HepG2 (cell line): Measurements from ENCODE around the gene PTPRQ. TPM values are rescaled to one million over a fixed set of nuclear protein-coding genes. Genes with fewer than 3 reads are reported as not detected.
A peak's percentile ranks its signal among the peaks of the same experiment; 100 is the strongest.

ENCODE experiments used
- ATAC-seq: fragments of 200-7000 bp; cut with Tn5 transposase; 3 replicates; pipeline ENCODE4 v1.9.1; 2020; ENCODE audit warnings: mild to moderate bottlenecking, moderate library complexity
- Bru-seq: library from RNA; stranded (reverse); fragments of 400-500 nt; gene quantifications from one replicate; lab custom pipeline; 2021; lab: Mats Ljungman, UMichigan
- BruChase-seq, 2 experiments: library from RNA; stranded (reverse); fragments of 400-500 nt; gene quantifications; one replicate each; lab custom pipeline; 2021; lab: Mats Ljungman, UMichigan
- BruUV-seq: library from RNA; stranded (reverse); fragments of 400-500 nt; replicated peaks from 2 replicates; lab custom pipeline; 2021; lab: Mats Ljungman, UMichigan
- CTCF ChIA-PET: fragments of 300-600 bp; formaldehyde crosslinking; extraction: SDS; loops from one replicate; lab custom pipeline; 2021; ENCODE audit warnings: low total read pairs, inconsistent platforms, low intra/inter-chr PET ratio; lab: Yijun Ruan, JAX
- POLR2A ChIA-PET: fragments of 350-600 bp; sonication (Branson Sonifier 250); formaldehyde crosslinking; loops from one replicate; lab custom pipeline; 2020; ENCODE audit warnings: antibody characterized with exemption, inconsistent platforms; lab: Yijun Ruan, JAX
- DNase-seq: peaks from one replicate; pipeline ENCODE4 v3.0.0-alpha.2; 2015; ENCODE audit warnings: low spot score
- FAIRE-seq: peaks from 3 replicates; lab custom pipeline; 2011; peaks lifted over from hg19 to GRCh38; lab: Jason Lieb, UNC
- H2AFZ ChIP-seq: one replicate; pipeline ENCODE4 v1.6.1; 2011; ENCODE audit warnings: low read length, inconsistent platforms
- H3K27ac ChIP-seq: fragments of 300-600 bp; 3 replicates; pipeline ENCODE4 v1.8.0; 2011; ENCODE audit warnings: mixed run types, mild to moderate bottlenecking, mixed read lengths, low read length, inconsistent platforms; ENCODE audit not compliant: insufficient read depth; ENCODE audit errors: extremely low read length
- H3K27me3 ChIP-seq, 2 experiments: fragments of 200-600 bp in 1 of 2; 2 replicates in 1 of 2; 3 replicates in 1 of 2; pipeline versions ENCODE4 v1.6.0 to v1.8.0; 2011; ENCODE audit warnings: low read length in 2 of 2, mild to moderate bottlenecking in 2 of 2, moderate library complexity in 2 of 2, inconsistent platforms in 1 of 2; ENCODE audit not compliant: insufficient read depth in 2 of 2, control insufficient read depth in 1 of 2
- H3K36me3 ChIP-seq, 2 experiments: fragments of 200-600 bp in 1 of 2; replicated peaks in 1 of 2; 2 replicates in 1 of 2; 3 replicates in 1 of 2; pipeline versions ENCODE4 v1.5.1 to v1.8.0; 2011; ENCODE audit warnings: low read length in 2 of 2, inconsistent platforms in 1 of 2; ENCODE audit not compliant: insufficient read depth in 2 of 2, control insufficient read depth in 1 of 2
- H3K4me1 ChIP-seq: 2 replicates; pipeline ENCODE4 v1.5.1; 2012; ENCODE audit warnings: low read length, inconsistent platforms; ENCODE audit not compliant: insufficient read depth
- H3K4me2 ChIP-seq: 2 replicates; pipeline ENCODE4 v1.6.0; 2011; ENCODE audit warnings: low read depth, low read length, inconsistent platforms
- H3K4me3 ChIP-seq, 3 experiments: fragments of 200-600 bp in 1 of 3; sonication (generic), shearing (Covaris generic) in 1 of 3; replicated peaks in 1 of 3; 2 replicates each; pipeline ENCODE4 v1.5.1; 2011 to 2016; ENCODE audit warnings: low read length in 3 of 3, inconsistent platforms in 2 of 3, low read depth in 2 of 3, mild to moderate bottlenecking in 2 of 3, control low read depth in 1 of 3, mixed read lengths in 1 of 3; ENCODE audit not compliant: insufficient read depth in 1 of 3
- H3K79me2 ChIP-seq: one replicate; pipeline ENCODE4 v1.6.1; 2011; ENCODE audit warnings: low read length, inconsistent platforms; ENCODE audit not compliant: insufficient read depth
- H3K9ac ChIP-seq: 2 replicates; pipeline ENCODE4 v1.6.0; 2011; ENCODE audit warnings: mild to moderate bottlenecking, low read depth, low read length, inconsistent platforms; ENCODE audit not compliant: insufficient read depth
- H3K9me3 ChIP-seq: 2 replicates; pipeline ENCODE4 v1.5.1; 2012; ENCODE audit warnings: mild to moderate bottlenecking, low read length
- H4K20me1 ChIP-seq: 2 replicates; pipeline ENCODE4 v1.6.0; 2011; ENCODE audit warnings: inconsistent platforms, mild to moderate bottlenecking, low read length, moderate library complexity; ENCODE audit not compliant: insufficient read depth
- ASH2L ChIP-seq: fragments of 300-600, 200-600 bp; sonication (generic); IDR thresholded peaks from 2 replicates; pipeline ENCODE4 v1.7.0; 2017; ENCODE audit warnings: low read depth, mild to moderate bottlenecking, moderate library complexity, mixed read lengths, low read length; ENCODE audit not compliant: insufficient read length
- DMAP1 ChIP-seq: IDR thresholded peaks from 2 replicates; pipeline ENCODE4 v1.6.1; 2016
- GFI1 ChIP-seq: sonication (generic); formaldehyde crosslinking; IDR thresholded peaks from 2 replicates; pipeline ENCODE4 v1.5.0; 2020; ENCODE audit warnings: missing genetic modification reagents, mild to moderate bottlenecking, borderline replicate concordance
- HHEX ChIP-seq: IDR thresholded peaks from 2 replicates; pipeline ENCODE4 v1.6.1; 2016; ENCODE audit warnings: control low read depth
- KLF15 ChIP-seq: sonication (generic); formaldehyde crosslinking; IDR thresholded peaks from 2 replicates; pipeline ENCODE4 v1.8.1; 2023; ENCODE audit warnings: borderline replicate concordance, mild to moderate bottlenecking, inconsistent platforms, missing genetic modification reagents, mixed read lengths
- MXI1 ChIP-seq: IDR thresholded peaks from 3 replicates; pipeline ENCODE4 v1.6.1; 2012; ENCODE audit warnings: low read depth, low read length, inconsistent platforms, borderline replicate concordance
- NFYB ChIP-seq: sonication (generic); formaldehyde crosslinking; IDR thresholded peaks from 2 replicates; pipeline ENCODE4 v1.4.0; 2020; ENCODE audit warnings: missing genetic modification reagents
- U2AF1 ChIP-seq: fragments of 200-400 bp; formaldehyde crosslinking; optimal IDR thresholded peaks from 2 replicates; pipeline ENCODE3; 2017; ENCODE audit warnings: mild to moderate bottlenecking, low read depth, low read length
- ZBTB38 ChIP-seq: sonication (generic); formaldehyde crosslinking; IDR thresholded peaks from 2 replicates; pipeline ENCODE4 v1.5.1; 2020; ENCODE audit warnings: mild to moderate bottlenecking, missing genetic modification reagents
- ZNF577 ChIP-seq: sonication (generic); formaldehyde crosslinking; IDR thresholded peaks from 2 replicates; pipeline ENCODE4 v1.4.0; 2020; ENCODE audit warnings: mild to moderate bottlenecking, low read depth, missing genetic modification reagents, borderline replicate concordance
- ZNF674 ChIP-seq: sonication (generic); formaldehyde crosslinking; IDR thresholded peaks from 2 replicates; pipeline ENCODE4 v1.5.0; 2020; ENCODE audit warnings: low read depth, mild to moderate bottlenecking, missing genetic modification reagents
- ZNF761 ChIP-seq: sonication (generic); formaldehyde crosslinking; conservative IDR thresholded peaks from 2 replicates; pipeline ENCODE4 v1.4.0; 2020; ENCODE audit warnings: mild to moderate bottlenecking, missing genetic modification reagents
- ZSCAN22 ChIP-seq: sonication (generic); formaldehyde crosslinking; IDR thresholded peaks from 2 replicates; pipeline ENCODE4 v1.4.0; 2020; ENCODE audit warnings: mild to moderate bottlenecking, missing genetic modification reagents
- ZZZ3 ChIP-seq: sonication (generic); formaldehyde crosslinking; IDR thresholded peaks from 2 replicates; pipeline ENCODE4 v1.4.0; 2020; ENCODE audit warnings: missing genetic modification reagents, mild to moderate bottlenecking, borderline replicate concordance
- WGBS: methylation state at CpG from one replicate; pipeline ENCODE4 v1.1.6; 2017; ENCODE audit warnings: low lambda C conversion rate; 5-methylcytosine and 5-hydroxymethylcytosine counted together
- in situ Hi-C: cut with HindIII; loops from 2 replicates; pipeline ENCODE4 v1.10.0; 2017; ENCODE audit warnings: low pct_unique_long_range_greater_than_20kb; ENCODE audit not compliant: extremely low pct_ligation_motif_present
- intact Hi-C: fragments of 100-400 bp; cut with micrococcal nuclease; formaldehyde crosslinking; loops from one replicate; pipeline ENCODE4 v1.10.0; 2022; ENCODE audit not compliant: unreplicated experiment
- long read RNA-seq, 2 experiments: library from RNA in 1 of 2; library from polyadenylated mRNA in 1 of 2; stranded (forward) in 1 of 2; unstranded in 1 of 2; transcript quantifications; one replicate each; pipeline ENCODE4 v2.0.0, GENCODE V29; 2019 to 2022
- polyA minus RNA-seq, 3 experiments: library from RNA; depleted of rRNA, polyadenylated mRNA; stranded (reverse); fragments of >200 nt; gene quantifications; 2 replicates each; pipeline ENCODE4 v1.2.3, GENCODE V29; 2011; ENCODE audit warnings: low replicate concordance in 1 of 3
- polyA plus RNA-seq, 8 experiments: library from polyadenylated mRNA; depleted of rRNA in 3 of 8; stranded (reverse) in 7 of 8; unstranded in 1 of 8; fragments of >200 nt; fragmentation: Illumina TruSeq in 4 of 8; extraction: Trizol in 4 of 8; gene quantifications; 2 replicates each; pipeline versions ENCODE4 v1.2.1 to v1.2.3, GENCODE V29; 2011 to 2016; ENCODE audit warnings: low read depth in 4 of 8, missing spikeins in 1 of 8, mixed read lengths in 1 of 8; ENCODE audit not compliant: insufficient read depth in 1 of 8
- total RNA-seq, 5 experiments: library from RNA; depleted of rRNA; stranded (reverse); fragments of >200 nt; fragmentation: Illumina TruSeq; extraction: Trizol; gene quantifications; 2 replicates each; pipeline ENCODE4 v1.2.3, GENCODE V29; 2016; ENCODE audit warnings: low read depth in 1 of 5
- TF ChIP-seq, protein P1 (sequence below): sonication (generic); formaldehyde crosslinking; IDR thresholded peaks from 2 replicates; pipeline ENCODE4 v1.8.1; 2023; ENCODE audit warnings: missing genetic modification reagents, mild to moderate bottlenecking, borderline replicate concordance

PTPRQ gene, protein sequence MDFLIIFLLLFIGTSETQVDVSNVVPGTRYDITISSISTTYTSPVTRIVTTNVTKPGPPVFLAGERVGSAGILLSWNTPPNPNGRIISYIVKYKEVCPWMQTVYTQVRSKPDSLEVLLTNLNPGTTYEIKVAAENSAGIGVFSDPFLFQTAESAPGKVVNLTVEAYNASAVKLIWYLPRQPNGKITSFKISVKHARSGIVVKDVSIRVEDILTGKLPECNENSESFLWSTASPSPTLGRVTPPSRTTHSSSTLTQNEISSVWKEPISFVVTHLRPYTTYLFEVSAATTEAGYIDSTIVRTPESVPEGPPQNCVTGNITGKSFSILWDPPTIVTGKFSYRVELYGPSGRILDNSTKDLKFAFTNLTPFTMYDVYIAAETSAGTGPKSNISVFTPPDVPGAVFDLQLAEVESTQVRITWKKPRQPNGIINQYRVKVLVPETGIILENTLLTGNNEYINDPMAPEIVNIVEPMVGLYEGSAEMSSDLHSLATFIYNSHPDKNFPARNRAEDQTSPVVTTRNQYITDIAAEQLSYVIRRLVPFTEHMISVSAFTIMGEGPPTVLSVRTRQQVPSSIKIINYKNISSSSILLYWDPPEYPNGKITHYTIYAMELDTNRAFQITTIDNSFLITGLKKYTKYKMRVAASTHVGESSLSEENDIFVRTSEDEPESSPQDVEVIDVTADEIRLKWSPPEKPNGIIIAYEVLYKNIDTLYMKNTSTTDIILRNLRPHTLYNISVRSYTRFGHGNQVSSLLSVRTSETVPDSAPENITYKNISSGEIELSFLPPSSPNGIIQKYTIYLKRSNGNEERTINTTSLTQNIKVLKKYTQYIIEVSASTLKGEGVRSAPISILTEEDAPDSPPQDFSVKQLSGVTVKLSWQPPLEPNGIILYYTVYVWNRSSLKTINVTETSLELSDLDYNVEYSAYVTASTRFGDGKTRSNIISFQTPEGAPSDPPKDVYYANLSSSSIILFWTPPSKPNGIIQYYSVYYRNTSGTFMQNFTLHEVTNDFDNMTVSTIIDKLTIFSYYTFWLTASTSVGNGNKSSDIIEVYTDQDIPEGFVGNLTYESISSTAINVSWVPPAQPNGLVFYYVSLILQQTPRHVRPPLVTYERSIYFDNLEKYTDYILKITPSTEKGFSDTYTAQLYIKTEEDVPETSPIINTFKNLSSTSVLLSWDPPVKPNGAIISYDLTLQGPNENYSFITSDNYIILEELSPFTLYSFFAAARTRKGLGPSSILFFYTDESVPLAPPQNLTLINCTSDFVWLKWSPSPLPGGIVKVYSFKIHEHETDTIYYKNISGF (N-terminal part only)
- total RNA-seq (2016; rRNA removed; fragmentation: Illumina TruSeq; extraction: Trizol) (not detected in 2 replicates), polyA plus RNA-seq (2011; rRNA removed) (not detected in 2 replicates), polyA minus RNA-seq (2011; rRNA and poly(A)+ RNA removed; ENCODE audit: low replicate concordance) (not detected in 2 replicates), Bru-seq, nascent RNA (percentile 0 among the genes with signal in this experiment), BruChase-seq, experiment 1, labeled RNA remaining after a 6-hour chase (percentile 0 among the genes with signal in this experiment), BruChase-seq, experiment 2, labeled RNA remaining after a 2-hour chase (percentile 1 among the genes with signal in this experiment)
- total RNA-seq (2016; cell fraction: cytosol; rRNA removed; fragmentation: Illumina TruSeq; extraction: Trizol; ENCODE audit: low read depth), result not detected in 2 replicates
- not detected in 2 replicates for total RNA-seq (2016; cell fraction: insoluble cytoplasmic fraction; rRNA removed; fragmentation: Illumina TruSeq; extraction: Trizol)
- total RNA-seq (2016; cell fraction: membrane; rRNA removed; fragmentation: Illumina TruSeq; extraction: Trizol), result not detected in 2 replicates
- not detected in 2 replicates for total RNA-seq (2016; cell fraction: nucleus; rRNA removed; fragmentation: Illumina TruSeq; extraction: Trizol)
- polyA plus RNA-seq (2011; cell fraction: cytosol; rRNA removed), result not detected in 2 replicates
- polyA plus RNA-seq (2011; cell fraction: nucleus; rRNA removed), result not detected in 2 replicates
- not detected in 2 replicates for polyA plus RNA-seq (2012)
- not detected in 2 replicates for polyA plus RNA-seq (2016; cell fraction: cytosol; fragmentation: Illumina TruSeq; extraction: Trizol; ENCODE audit: low read depth)
- not detected in 2 replicates for polyA plus RNA-seq (2016; cell fraction: insoluble cytoplasmic fraction; fragmentation: Illumina TruSeq; extraction: Trizol; ENCODE audit: low read depth)
- polyA plus RNA-seq (2016; cell fraction: membrane; fragmentation: Illumina TruSeq; extraction: Trizol; ENCODE audit: low read depth), result not detected in 2 replicates
- polyA plus RNA-seq (2016; cell fraction: nucleus; fragmentation: Illumina TruSeq; extraction: Trizol; ENCODE audit: insufficient read depth, low read depth), result not detected in 2 replicates
- polyA minus RNA-seq (2011; cell fraction: cytosol; rRNA and poly(A)+ RNA removed), result not detected in 2 replicates
- polyA minus RNA-seq (2011; cell fraction: nucleus; rRNA and poly(A)+ RNA removed), result not detected in 2 replicates
- long read RNA-seq, experiment 1, result 0 reads
- long read RNA-seq, experiment 2, result 0 reads

DNA sequence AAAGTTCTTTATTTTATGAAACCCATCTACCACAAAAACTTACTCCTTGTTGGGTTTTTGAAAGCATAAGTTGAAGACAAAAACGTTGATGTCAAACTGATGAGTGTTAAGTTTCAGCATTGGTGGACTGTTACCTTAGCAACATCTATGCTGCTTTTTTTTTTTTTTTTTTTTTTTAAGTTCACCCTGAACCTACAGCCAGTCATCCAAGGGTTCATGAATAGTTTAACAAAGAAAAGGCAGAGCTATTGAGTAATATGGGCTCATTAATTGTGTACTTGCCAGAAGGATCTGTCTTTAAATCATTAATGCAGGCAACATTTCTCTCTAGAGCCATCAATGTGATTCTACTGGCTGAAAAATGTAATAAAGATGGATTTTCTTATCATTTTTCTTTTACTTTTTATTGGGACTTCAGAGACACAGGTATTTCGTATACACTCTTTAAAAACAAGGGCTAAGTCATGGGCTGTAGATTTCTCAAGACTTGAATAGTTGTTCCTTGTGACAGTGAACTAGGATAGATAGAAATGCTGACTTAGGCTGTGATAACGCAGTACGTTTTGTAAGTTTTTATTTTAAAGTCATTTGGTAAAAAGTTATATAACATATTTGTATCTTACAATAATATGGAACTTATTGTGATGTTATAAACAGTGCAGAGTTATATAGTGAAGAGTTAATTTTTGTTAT, at the start of gene PTPRQ:
Gene PTPRQ, plus strand, starts transcription at position 262 of the 693 bp plus-strand sequence. Its CDS starts 111 bp downstream, at position 373.
- Histone ChIP-seq H3K4me2 (no peak within 1 kb of the TSS), H2AFZ (no peak within 1 kb of the TSS), H3K4me1 (no peaks in the 10 kb centered on the region), H3K9ac (no peak within 1 kb of the TSS), H4K20me1 (no peaks in the 10 kb centered on the region), H3K9me3 (no peaks in the 10 kb centered on the region), H3K79me2 (no peaks in the 10 kb centered on the region), H3K27me3 (no peaks in the 10 kb centered on the region), H3K36me3 (no peaks in the 10 kb centered on the region), H3K27ac (no peak within 1 kb of the TSS), H3K4me3 (no peak within 1 kb of the TSS)
- intact Hi-C loops (no loop called here), in situ Hi-C loops (no loop called here)
- no TSS peak for BruUV-seq
- DNase-seq (no peak), ATAC-seq (no peak), FAIRE-seq (no peak)
- 43% methylated on average over 4 of the region's 4 CpGs for WGBS
- POLR2A ChIA-PET, result no interaction called here
- CTCF ChIA-PET, result no interaction called here
- TF ChIP-seq NFYB (CRISPR knock-in tag), result no peak
- TF ChIP-seq MXI1, result no peak
- no peak for TF ChIP-seq ZBTB38
- TF ChIP-seq HHEX, result no peak
- TF ChIP-seq ZNF674 (CRISPR knock-in tag), result no peak
- TF ChIP-seq, protein P1, sequence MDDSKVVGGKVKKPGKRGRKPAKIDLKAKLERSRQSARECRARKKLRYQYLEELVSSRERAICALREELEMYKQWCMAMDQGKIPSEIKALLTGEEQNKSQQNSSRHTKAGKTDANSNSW (CRISPR knock-in tag), result no peak
- no peak for TF ChIP-seq ZSCAN22 (CRISPR knock-in tag)
- TF ChIP-seq ZNF577 (CRISPR knock-in tag), result no peak
- no peak for TF ChIP-seq GFI1
- TF ChIP-seq KLF15, result no peak
- no peak for TF ChIP-seq U2AF1
- TF ChIP-seq ZNF761, result no peak
- no peak for TF ChIP-seq DMAP1 (CRISPR knock-in tag)
- no peak for TF ChIP-seq ASH2L
- TF ChIP-seq ZZZ3 (CRISPR knock-in tag), result no peak
